ENCODE measurements around the gene PTPN14.
"Not testable (repeated sequence)": the region's sequence is repeated elsewhere in the genome, so short reads cannot be mapped to it uniquely, and the experiment has no call there.

The PTPN14 gene

DNA sequence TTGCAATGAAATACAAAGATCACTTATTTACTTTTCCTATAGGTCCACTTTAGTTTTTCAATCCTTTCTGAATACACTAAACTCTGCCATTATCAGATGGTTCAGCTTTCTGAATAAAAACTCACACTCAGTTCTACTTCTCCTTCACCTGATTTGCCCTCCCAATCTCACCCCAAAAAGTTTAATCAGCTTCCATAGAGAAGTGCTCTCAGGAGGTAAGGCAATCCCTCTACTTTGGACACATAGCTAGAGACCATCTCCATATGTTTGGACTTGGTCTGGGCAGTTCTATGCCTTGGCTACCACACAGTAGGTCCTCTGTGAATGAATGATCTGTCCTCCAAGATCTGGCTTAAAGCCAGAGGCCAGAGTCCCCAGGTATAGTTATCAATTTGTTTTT is 40.9 kb downstream of the PTPN14 start:
- Histone ChIP-seq H3K36me3 (ENCODE audit: insufficient read depth, low read length) (no peaks in the 10 kb centered on the region), H3K4me1 (ENCODE audit: insufficient read depth, low read length, poor library complexity, severe bottlenecking) (peaks cover 23% of the 10 kb centered on the region), H3K4me3 (ENCODE audit: low read length, poor library complexity, severe bottlenecking) (no peak overlapping the region), H4K20me1 (ENCODE audit: insufficient read depth, low read length, poor library complexity, severe bottlenecking) (no peaks in the 10 kb centered on the region), H3K4me2 (ENCODE audit: low read depth, low read length, poor library complexity, severe bottlenecking) (no peak overlapping the region), H3F3A (ENCODE audit: low read depth) (no peaks in the 10 kb centered on the region), H3K9me2 (replicated peaks; ENCODE audit: low read depth, low read length) (no peaks in the 10 kb centered on the region), H3K27me3 (ENCODE audit: insufficient read depth, low read length, poor library complexity, severe bottlenecking) (no peaks in the 10 kb centered on the region), H2AFZ (ENCODE audit: low read length) (no peak overlapping the region), H3K9ac (ENCODE audit: low read depth, low read length, poor library complexity, severe bottlenecking) (no peak overlapping the region), H3K9me3 (ENCODE audit: insufficient read depth, low read depth, low read length) (no peaks in the 10 kb centered on the region), H3K79me2 (ENCODE audit: insufficient read depth, low read length) (peaks cover 18% of the 10 kb centered on the region)
- TF ChIP-seq EZH2phosphoT487 (IDR thresholded peaks at IDR 0.05; ENCODE audit: borderline replicate concordance) (no peak), CTCF (conservative IDR thresholded peaks at IDR 0.05; ENCODE audit: low read length) (no peak)

DNA sequence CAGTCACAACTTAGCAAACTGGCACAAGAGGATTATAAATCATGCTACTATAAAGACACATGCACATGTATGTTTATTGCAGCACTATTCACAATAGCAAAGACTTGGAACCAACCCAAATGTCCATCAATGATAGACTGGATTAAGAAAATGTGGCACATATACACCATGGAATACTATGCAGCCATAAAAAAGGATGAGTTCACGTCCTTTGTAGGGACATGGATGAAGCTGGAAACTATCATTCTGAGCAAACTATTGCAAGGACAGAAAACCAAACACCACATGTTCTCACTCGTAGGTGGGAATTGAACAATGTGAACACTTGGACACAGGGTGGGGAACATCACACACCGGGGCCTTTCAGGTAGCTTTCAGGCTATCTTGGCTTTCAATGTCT is 41.8 kb downstream of the PTPN14 start:
- not testable (repeated sequence) for H3K4me2 ChIP-seq (ENCODE audit: low read depth, low read length, poor library complexity, severe bottlenecking)
- peaks cover 14% of the 10 kb centered on the region; the same call in 1 of the 2 replicates for H3K79me2 ChIP-seq (ENCODE audit: insufficient read depth, low read length)

GRCh38 chr1:214506972-214507431 is 44.4 kb downstream of the PTPN14 start:
- H3K79me2 ChIP-seq (ENCODE audit: insufficient read depth, low read length): peaks cover 5% of the 10 kb centered on the region; the same call in 1 of the 2 replicates
- H3K4me1 ChIP-seq (ENCODE audit: insufficient read depth, low read length, poor library complexity, severe bottlenecking): peaks cover 6% of the 10 kb centered on the region
- no peak overlapping the region for H3K4me2 ChIP-seq (ENCODE audit: low read depth, low read length, poor library complexity, severe bottlenecking)

More for the DNA sequence above, 41.8 kb downstream of the PTPN14 start:
- not testable (repeated sequence) for H4K20me1 ChIP-seq (ENCODE audit: insufficient read depth, low read length, poor library complexity, severe bottlenecking); H3K36me3 ChIP-seq (ENCODE audit: insufficient read depth, low read length); H3F3A ChIP-seq (ENCODE audit: low read depth); H3K4me3 ChIP-seq (ENCODE audit: low read length, poor library complexity, severe bottlenecking); H2AFZ ChIP-seq (ENCODE audit: low read length); H3K9me2 ChIP-seq (replicated peaks; ENCODE audit: low read depth, low read length); H3K9ac ChIP-seq (ENCODE audit: low read depth, low read length, poor library complexity, severe bottlenecking); H3K27me3 ChIP-seq (ENCODE audit: insufficient read depth, low read length, poor library complexity, severe bottlenecking); H3K9me3 ChIP-seq (ENCODE audit: insufficient read depth, low read depth, low read length)
- peaks cover 14% of the 10 kb centered on the region for H3K4me1 ChIP-seq (ENCODE audit: insufficient read depth, low read length, poor library complexity, severe bottlenecking)

More at GRCh38 chr1:214506972-214507431, 44.4 kb downstream of the PTPN14 start:
- TF ChIP-seq EZH2phosphoT487 (IDR thresholded peaks at IDR 0.05; ENCODE audit: borderline replicate concordance) (no peak), CTCF (conservative IDR thresholded peaks at IDR 0.05; ENCODE audit: low read length) (no peak)
- no peak overlapping the region for H3K9ac ChIP-seq (ENCODE audit: low read depth, low read length, poor library complexity, severe bottlenecking)
- H3F3A ChIP-seq (ENCODE audit: low read depth): no peaks in the 10 kb centered on the region
- H2AFZ ChIP-seq (ENCODE audit: low read length): no peak overlapping the region
- no peak overlapping the region for H3K4me3 ChIP-seq (ENCODE audit: low read length, poor library complexity, severe bottlenecking)
- H4K20me1 ChIP-seq (ENCODE audit: insufficient read depth, low read length, poor library complexity, severe bottlenecking): no peaks in the 10 kb centered on the region
- H3K27me3 ChIP-seq (ENCODE audit: insufficient read depth, low read length, poor library complexity, severe bottlenecking): no peaks in the 10 kb centered on the region
- no peaks in the 10 kb centered on the region for H3K9me2 ChIP-seq (replicated peaks; ENCODE audit: low read depth, low read length)
- H3K36me3 ChIP-seq (ENCODE audit: insufficient read depth, low read length): no peaks in the 10 kb centered on the region
- H3K9me3 ChIP-seq (ENCODE audit: insufficient read depth, low read depth, low read length): no peaks in the 10 kb centered on the region
